ENCODE measurements around the gene PBX1.
"Not testable (repeated sequence)": the region's sequence is repeated elsewhere in the genome, so short reads cannot be mapped to it uniquely, and the experiment has no call there.

Gene PBX1

DNA sequence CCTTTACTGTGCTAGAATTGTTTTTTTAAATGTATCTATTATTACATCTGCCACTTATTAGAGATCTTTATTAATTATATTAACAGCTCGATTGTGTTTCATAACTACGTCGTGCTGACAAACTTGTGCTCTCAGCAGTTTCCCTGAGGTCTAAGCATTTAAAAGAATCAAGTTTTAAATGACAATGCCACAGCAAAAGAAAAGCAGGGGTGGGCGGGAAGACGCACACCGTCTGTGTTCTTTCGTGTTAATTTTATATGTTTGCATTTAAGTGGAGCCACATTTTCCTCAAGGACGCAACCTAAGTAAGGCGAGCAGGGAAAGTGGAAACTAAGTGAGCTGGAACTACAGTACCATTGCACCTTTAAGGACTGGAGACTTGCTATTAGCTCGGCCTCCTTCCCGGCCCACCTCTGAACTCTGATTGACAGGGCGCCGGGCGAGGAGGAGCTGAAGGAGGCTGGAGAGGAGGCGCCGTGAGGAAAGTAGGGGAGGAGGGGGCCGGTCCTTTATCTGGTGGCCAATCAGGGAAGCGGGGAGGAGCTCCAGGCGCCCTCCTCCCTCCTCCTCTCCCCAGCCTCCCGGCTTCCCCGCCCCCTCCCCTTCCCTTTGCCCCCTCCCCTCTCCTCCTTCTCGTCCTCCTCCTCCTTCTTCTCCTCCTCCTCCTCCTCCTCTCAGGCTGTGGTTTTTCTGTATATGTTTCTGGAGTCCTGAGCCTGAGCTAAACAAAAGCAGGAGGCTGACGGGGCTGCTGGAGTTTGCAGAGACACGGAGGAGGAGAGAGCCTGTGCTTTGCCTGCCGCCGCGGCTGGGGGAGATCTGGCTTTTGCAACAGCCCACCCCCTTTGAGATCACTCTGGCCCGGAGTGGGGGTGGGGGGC, at the start of gene PBX1:
Gene PBX1 (plus strand): TSS at position 724 of the 881 bp plus-strand sequence.
- Histone ChIP-seq H3K9me3 (ENCODE audit: control insufficient read depth, insufficient read depth, low read length) (no peaks in the 10 kb centered on the region), H3K9ac (ENCODE audit: low read depth, low read length) (peak within 1 kb of the TSS; percentile 86), H3K36me3 (ENCODE audit: control insufficient read depth, insufficient read depth, low read length) (no peaks in the 10 kb centered on the region)

GRCh38 chr1:164510435-164510834, 48.5 kb upstream of the PBX1 start:
- no peaks in the 10 kb centered on the region for H3K9me3 ChIP-seq (ENCODE audit: control insufficient read depth, insufficient read depth, low read length)
- no peaks in the 10 kb centered on the region for H3K36me3 ChIP-seq (ENCODE audit: control insufficient read depth, insufficient read depth, low read length)
- no peak overlapping the region for H3K4me3 ChIP-seq (ENCODE audit: low read depth, low read length)
- H3K27me3 ChIP-seq (ENCODE audit: control insufficient read depth, insufficient read depth, low read length), result no peaks in the 10 kb centered on the region
- H3K9ac ChIP-seq (ENCODE audit: low read depth, low read length), result no peak overlapping the region
- H3K4me1 ChIP-seq (ENCODE audit: control insufficient read depth, insufficient read depth, low read length), result no peaks in the 10 kb centered on the region

More for the DNA sequence above, at the start of gene PBX1:
- H3K4me1 ChIP-seq (ENCODE audit: control insufficient read depth, insufficient read depth, low read length), result peaks cover 17% of the 10 kb centered on the region
- H3K4me3 ChIP-seq (ENCODE audit: low read depth, low read length), result peak within 1 kb of the TSS; percentile 72
- no peaks in the 10 kb centered on the region for H3K27me3 ChIP-seq (ENCODE audit: control insufficient read depth, insufficient read depth, low read length)

GRCh38 chr1:164511001-164511705, 47.8 kb upstream of the PBX1 start:
- Histone ChIP-seq H3K9ac (ENCODE audit: low read depth, low read length) (no peak overlapping the region), H3K9me3 (ENCODE audit: control insufficient read depth, insufficient read depth, low read length) (no peaks in the 10 kb centered on the region), H3K4me1 (ENCODE audit: control insufficient read depth, insufficient read depth, low read length) (no peaks in the 10 kb centered on the region), H3K36me3 (ENCODE audit: control insufficient read depth, insufficient read depth, low read length) (no peaks in the 10 kb centered on the region), H3K27me3 (ENCODE audit: control insufficient read depth, insufficient read depth, low read length) (no peaks in the 10 kb centered on the region), H3K4me3 (ENCODE audit: low read depth, low read length) (no peak overlapping the region)

- Histone ChIP-seq H3K4me1 (ENCODE audit: control insufficient read depth, insufficient read depth, low read length) (no peaks in the 10 kb centered on the region), H3K27me3 (ENCODE audit: control insufficient read depth, insufficient read depth, low read length) (no peaks in the 10 kb centered on the region), H3K36me3 (ENCODE audit: control insufficient read depth, insufficient read depth, low read length) (no peaks in the 10 kb centered on the region)
Observed at GRCh38 chr1:164515231-164515630, 43.8 kb upstream of the PBX1 start.

GRCh38 chr1:164515711-164516331, 43.2 kb upstream of the PBX1 start:
- H3K9me3 ChIP-seq (ENCODE audit: control insufficient read depth, insufficient read depth, low read length), result no peaks in the 10 kb centered on the region
- H3K9ac ChIP-seq (ENCODE audit: low read depth, low read length), result no peak overlapping the region
- no peaks in the 10 kb centered on the region for H3K4me1 ChIP-seq (ENCODE audit: control insufficient read depth, insufficient read depth, low read length)
- H3K27me3 ChIP-seq (ENCODE audit: control insufficient read depth, insufficient read depth, low read length), result no peaks in the 10 kb centered on the region
- no peak overlapping the region for H3K4me3 ChIP-seq (ENCODE audit: low read depth, low read length)
- no peaks in the 10 kb centered on the region for H3K36me3 ChIP-seq (ENCODE audit: control insufficient read depth, insufficient read depth, low read length)

More at GRCh38 chr1:164515231-164515630, 43.8 kb upstream of the PBX1 start:
- H3K9ac ChIP-seq (ENCODE audit: low read depth, low read length), result no peak overlapping the region
- no peaks in the 10 kb centered on the region for H3K9me3 ChIP-seq (ENCODE audit: control insufficient read depth, insufficient read depth, low read length)
- H3K4me3 ChIP-seq (ENCODE audit: low read depth, low read length), result no peak overlapping the region

DNA sequence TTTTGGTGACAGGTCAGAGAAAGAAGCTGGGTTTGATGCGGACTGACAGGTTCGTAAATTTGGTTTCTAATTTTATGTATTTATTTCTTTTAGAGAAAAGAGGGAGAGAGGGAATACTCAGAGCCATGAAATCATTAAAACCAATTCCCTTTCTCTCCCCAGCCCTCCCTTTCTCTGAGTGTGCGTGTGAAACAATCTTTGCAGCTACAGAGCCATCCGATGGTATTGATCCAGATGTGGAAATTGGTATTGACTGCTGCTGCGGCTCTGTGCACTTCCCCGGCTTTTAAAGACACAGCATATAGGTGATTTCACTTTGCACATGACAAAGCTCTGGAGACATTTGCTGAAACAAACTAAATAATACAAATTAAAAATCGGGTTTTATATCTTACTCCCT, 42.4 kb upstream of the PBX1 start:
- Histone ChIP-seq H3K36me3 (ENCODE audit: control insufficient read depth, insufficient read depth, low read length) (no peaks in the 10 kb centered on the region), H3K9me3 (ENCODE audit: control insufficient read depth, insufficient read depth, low read length) (no peaks in the 10 kb centered on the region), H3K9ac (ENCODE audit: low read depth, low read length) (no peak overlapping the region), H3K27me3 (ENCODE audit: control insufficient read depth, insufficient read depth, low read length) (no peaks in the 10 kb centered on the region), H3K4me3 (ENCODE audit: low read depth, low read length) (no peak overlapping the region), H3K4me1 (ENCODE audit: control insufficient read depth, insufficient read depth, low read length) (no peaks in the 10 kb centered on the region)

DNA sequence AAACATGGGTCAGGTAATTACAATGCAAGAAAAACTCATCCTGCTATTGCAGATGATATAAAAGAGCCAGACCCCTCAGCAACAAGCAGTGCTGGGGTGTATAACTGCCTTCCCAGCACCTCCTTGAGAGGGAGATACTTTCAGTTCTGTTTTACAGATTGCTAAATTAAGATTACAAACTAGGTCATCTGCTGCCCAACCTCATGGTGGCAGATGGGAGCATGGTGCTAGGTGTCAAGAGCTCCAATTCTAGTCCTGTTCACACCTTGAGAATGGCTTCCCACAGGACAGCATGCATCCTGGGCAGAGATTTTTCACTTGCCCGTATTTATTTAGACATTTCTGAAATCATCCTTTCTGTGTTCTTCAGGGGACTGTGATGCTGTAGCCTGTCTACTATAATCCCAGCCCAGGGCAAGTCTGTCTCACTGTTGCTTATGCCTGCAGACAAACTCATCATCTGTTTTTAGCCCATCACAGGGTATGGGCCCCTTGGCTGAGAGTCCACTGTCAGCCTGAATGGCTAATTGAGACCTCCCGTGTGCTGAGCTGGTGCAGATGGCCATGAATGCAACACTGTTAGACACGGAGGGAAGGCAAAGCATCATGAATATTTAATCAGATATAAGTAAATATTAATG, 40.2 kb upstream of the PBX1 start:
- Histone ChIP-seq H3K27me3 (ENCODE audit: control insufficient read depth, insufficient read depth, low read length) (no peaks in the 10 kb centered on the region), H3K4me3 (ENCODE audit: low read depth, low read length) (no peak overlapping the region), H3K9ac (ENCODE audit: low read depth, low read length) (no peak overlapping the region), H3K9me3 (ENCODE audit: control insufficient read depth, insufficient read depth, low read length) (no peaks in the 10 kb centered on the region), H3K36me3 (ENCODE audit: control insufficient read depth, insufficient read depth, low read length) (no peaks in the 10 kb centered on the region), H3K4me1 (ENCODE audit: control insufficient read depth, insufficient read depth, low read length) (no peaks in the 10 kb centered on the region)

DNA sequence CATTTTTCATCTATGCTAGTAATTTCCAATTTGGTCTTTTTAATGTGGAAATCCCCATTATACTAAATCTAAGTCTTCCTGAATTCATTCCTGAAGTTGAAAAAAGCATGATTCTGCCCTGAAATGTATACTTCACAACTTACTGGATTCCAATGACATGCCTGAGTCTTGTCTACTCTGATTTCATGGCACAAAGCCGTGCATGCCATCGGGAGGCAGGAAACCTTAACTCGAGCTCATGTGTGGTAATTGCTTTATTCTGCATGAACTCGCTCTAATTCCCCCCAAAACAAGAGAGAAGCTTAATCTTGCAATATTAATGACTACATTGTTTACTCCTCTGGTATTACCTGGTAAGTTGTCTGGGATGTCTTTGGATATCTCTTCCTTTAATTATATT, 39.6 kb upstream of the PBX1 start:
- no peaks in the 10 kb centered on the region for H3K4me1 ChIP-seq (ENCODE audit: control insufficient read depth, insufficient read depth, low read length)
- no peak overlapping the region for H3K9ac ChIP-seq (ENCODE audit: low read depth, low read length)
- no peaks in the 10 kb centered on the region for H3K27me3 ChIP-seq (ENCODE audit: control insufficient read depth, insufficient read depth, low read length)
- H3K36me3 ChIP-seq (ENCODE audit: control insufficient read depth, insufficient read depth, low read length), result no peaks in the 10 kb centered on the region
- H3K9me3 ChIP-seq (ENCODE audit: control insufficient read depth, insufficient read depth, low read length), result no peaks in the 10 kb centered on the region
- no peak overlapping the region for H3K4me3 ChIP-seq (ENCODE audit: low read depth, low read length)

DNA sequence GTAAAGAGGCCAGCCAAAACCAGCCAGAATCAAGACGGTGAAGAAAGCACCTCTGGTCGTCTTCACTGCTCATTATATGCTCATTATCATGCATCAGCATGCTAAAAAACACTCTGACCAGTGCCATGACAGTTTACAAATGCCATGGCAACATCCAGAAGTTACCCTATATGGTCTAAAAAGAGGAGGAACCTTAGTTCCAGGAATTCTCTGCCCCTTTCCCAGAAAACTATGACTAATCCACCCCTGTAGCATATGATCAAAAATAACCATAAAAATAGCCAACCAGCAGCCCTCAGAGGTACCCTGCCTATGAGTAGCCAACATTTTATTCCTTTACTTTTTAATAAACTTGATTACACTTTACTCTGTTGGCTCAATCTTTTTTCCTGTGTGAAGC, 34.2 kb upstream of the PBX1 start:
- Histone ChIP-seq H3K27me3 (ENCODE audit: control insufficient read depth, insufficient read depth, low read length) (no peaks in the 10 kb centered on the region), H3K4me3 (ENCODE audit: low read depth, low read length) (no peak overlapping the region), H3K9me3 (ENCODE audit: control insufficient read depth, insufficient read depth, low read length) (peaks cover 5% of the 10 kb centered on the region), H3K4me1 (ENCODE audit: control insufficient read depth, insufficient read depth, low read length) (no peaks in the 10 kb centered on the region), H3K9ac (ENCODE audit: low read depth, low read length) (no peak overlapping the region), H3K36me3 (ENCODE audit: control insufficient read depth, insufficient read depth, low read length) (no peaks in the 10 kb centered on the region)

DNA sequence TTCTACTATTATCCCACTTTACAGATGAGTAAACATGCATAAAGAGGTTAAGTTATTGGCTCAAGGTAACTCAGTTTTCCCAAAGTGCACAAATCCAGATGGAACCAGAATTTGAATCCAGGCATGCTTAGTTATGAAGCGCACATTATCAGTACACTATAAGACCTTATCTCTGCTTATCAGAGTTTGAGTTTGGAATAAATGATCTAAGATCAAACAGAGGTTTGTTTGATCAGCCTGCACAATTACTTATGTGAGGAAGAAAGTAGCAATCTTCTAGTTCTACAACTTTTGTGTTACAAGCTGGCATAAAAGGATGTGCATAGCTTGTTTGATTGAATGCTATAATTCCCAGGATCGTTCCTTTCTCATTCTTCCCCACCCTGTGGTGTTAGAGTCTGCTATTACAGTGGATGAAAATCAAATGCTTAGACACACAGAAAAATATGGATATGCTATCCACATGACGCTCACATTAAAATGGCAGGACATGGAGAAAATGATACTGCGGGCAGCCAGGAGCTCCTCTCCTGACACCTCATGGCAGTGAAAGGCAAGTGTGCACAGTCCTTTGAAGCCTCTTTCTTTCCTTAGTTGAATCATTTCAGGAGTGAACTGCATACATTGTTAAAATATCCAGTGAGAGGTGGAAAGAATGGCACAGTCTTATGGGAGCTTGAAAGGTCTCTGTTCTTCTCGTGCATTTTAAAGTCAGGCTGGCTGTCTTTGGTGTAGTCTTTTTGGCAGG, 23.9 kb upstream of the PBX1 start:
- Histone ChIP-seq H3K27me3 (ENCODE audit: control insufficient read depth, insufficient read depth, low read length) (no peaks in the 10 kb centered on the region), H3K4me1 (ENCODE audit: control insufficient read depth, insufficient read depth, low read length) (no peaks in the 10 kb centered on the region), H3K9me3 (ENCODE audit: control insufficient read depth, insufficient read depth, low read length) (no peaks in the 10 kb centered on the region)

DNA sequence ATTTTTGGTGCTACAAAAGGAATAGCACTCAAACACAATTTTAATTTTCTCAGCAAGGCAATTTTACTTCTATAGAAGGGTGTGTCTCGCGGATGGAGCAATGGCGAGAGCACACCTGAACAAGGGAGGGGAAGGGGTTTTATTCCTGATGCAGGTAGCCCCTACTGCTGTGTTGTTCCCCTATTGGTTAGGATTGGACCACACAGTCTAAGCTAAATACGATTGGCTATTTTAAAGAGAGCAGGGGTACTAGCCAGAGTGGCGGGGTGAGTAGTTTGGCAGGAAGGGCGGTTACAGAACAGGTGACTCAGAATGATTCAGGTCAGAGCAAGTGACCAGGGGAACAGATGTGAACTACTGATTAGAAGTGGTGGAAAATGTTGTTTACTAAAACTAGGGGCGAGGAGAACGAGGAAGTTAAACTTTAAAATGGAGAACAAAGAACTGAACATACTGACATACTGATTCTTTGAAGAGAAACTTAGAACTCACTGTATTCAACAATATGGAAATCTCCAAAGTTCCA, 6.5 kb upstream of the PBX1 start:
- H3K4me1 ChIP-seq (ENCODE audit: control insufficient read depth, insufficient read depth, low read length); H3K36me3 ChIP-seq (ENCODE audit: control insufficient read depth, insufficient read depth, low read length); H3K9ac ChIP-seq (ENCODE audit: low read depth, low read length); H3K27me3 ChIP-seq (ENCODE audit: control insufficient read depth, insufficient read depth, low read length); H3K4me3 ChIP-seq (ENCODE audit: low read depth, low read length); H3K9me3 ChIP-seq (ENCODE audit: control insufficient read depth, insufficient read depth, low read length): not testable (repeated sequence)

More for the DNA sequence above, 23.9 kb upstream of the PBX1 start:
- Histone ChIP-seq H3K9ac (ENCODE audit: low read depth, low read length) (no peak overlapping the region), H3K4me3 (ENCODE audit: low read depth, low read length) (no peak overlapping the region), H3K36me3 (ENCODE audit: control insufficient read depth, insufficient read depth, low read length) (no peaks in the 10 kb centered on the region)

All from iPS-15b (cell line).